HG03521 (cell line): Measurements from ENCODE around the gene RBBP8NL.

ENCODE experiments used
- ATAC-seq: cut with Tn5 transposase; IDR thresholded peaks from one replicate; pipeline ENCODE4 v1.9.1; 2021; ENCODE audit warnings: mild to moderate bottlenecking, moderate library complexity; ENCODE audit not compliant: unreplicated experiment

The RBBP8NL gene, protein sequence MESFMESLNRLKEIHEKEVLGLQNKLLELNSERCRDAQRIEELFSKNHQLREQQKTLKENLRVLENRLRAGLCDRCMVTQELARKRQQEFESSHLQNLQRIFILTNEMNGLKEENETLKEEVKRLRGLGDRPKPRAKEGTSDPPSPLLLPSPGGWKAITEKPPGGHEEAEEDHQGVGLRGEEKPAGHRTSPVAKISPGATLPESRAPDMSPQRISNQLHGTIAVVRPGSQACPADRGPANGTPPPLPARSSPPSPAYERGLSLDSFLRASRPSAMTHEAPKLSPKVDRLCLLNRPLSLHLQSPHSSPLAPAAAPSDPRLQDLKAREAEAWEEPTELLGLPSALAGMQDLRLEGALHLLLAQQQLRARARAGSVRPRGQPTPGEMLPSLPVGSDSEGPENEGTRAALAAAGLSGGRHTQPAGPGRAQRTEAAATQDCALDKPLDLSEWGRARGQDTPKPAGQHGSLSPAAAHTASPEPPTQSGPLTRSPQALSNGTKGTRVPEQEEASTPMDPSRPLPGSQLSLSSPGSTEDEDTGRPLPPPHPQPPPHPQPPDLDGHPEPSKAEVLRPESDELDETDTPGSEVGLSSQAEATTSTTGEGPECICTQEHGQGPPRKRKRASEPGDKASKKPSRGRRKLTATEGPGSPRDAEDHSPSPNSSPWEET

GRCh38 chr20:62427172-62428001 is at the start of gene RBBP8NL:
TSS of gene RBBP8NL (minus strand) at chr20:62427539. CDS start at chr20:62419647, 7,892 bp downstream.
- ATAC-seq: no peak

DNA sequence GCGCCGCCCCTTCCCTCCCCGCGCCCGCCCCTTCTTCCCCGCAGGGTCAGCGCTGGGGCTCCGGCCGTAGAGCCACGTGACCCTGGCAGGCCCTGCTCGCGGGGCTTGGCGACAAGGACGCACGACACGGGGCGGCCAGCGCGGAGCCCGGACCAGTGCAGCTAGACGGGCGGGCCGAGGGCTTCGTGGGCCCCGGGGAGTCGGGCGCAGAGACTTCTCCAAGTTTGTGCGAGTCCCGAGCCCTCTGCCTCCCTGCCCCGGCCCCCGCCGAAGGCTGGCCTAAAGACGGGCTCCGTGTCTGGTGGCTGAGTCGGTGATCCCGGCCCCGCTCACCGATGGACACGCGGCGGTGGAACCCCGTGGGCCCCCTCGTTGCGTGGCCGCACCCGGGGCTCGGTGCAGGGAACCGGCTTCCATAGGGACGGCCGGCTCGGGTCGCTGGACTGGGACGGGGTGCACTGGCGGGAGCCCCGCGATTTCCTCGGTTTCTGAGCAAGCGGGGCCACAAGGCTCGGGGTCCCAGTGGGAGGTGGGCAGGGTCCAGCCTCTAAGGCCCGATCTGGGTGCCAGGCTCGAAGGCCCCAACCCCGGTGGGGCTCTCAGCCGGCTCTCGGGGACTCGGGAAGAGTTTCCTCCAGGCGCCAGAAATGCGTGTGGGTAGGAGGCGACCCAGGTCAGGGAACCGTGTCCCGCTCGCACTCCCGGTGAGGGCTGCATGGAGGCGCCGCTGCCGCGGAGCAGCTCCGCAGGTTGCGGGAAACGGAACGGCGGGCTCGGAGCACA is 48.9 kb upstream of the RBBP8NL start:
- ATAC-seq: no peak

DNA sequence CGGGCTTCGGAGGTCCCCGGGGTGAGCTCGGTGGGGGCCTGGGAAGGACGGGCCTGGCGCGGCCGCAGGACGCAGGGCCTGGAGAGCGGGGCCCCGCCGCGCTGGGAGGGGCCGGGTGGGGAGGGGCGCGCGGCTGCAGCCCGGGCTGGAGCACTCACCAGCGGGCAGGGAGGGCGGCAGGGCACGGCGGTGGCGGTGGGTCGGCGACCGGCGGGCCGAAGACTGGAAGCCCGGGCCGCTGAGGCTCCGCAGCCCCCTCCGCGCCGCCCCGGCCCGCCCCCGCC is 48.4 kb upstream of the RBBP8NL start, which contains the start of gene GATA5:
GATA5 (minus strand) TSS at position 224 of the 284 bp plus-strand sequence. CDS start 474 bp downstream, outside the sequence.
- no peak for ATAC-seq

GRCh38 chr20:62475027-62475771 is 47.9 kb upstream of the RBBP8NL start:
- ATAC-seq: no peak

DNA sequence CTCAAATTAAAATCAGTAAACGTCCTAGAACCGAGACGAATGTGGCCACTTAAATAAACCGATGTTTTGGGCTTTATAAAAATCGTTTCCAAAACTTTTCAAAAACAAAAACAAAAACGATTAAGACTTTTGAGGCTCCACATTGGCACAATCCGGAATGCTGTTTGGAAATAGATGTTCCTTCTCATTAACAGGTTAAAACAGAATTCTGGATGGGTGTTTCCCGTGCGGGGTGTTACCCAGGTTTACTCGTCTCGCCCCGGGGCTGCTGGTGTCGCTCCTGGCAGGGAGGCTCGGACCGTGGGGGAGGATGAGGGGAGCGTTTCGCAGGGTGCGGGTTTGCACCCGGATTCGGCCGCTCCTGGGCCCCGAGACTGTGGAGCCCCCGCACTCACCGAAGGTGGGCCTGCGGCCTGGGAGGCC is 47.3 kb upstream of the RBBP8NL start:
- no peak for ATAC-seq

GRCh38 chr20:62473717-62474603 is 46.6 kb upstream of the RBBP8NL start:
- no peak for ATAC-seq

- ATAC-seq: no peak
Observed at GRCh38 chr20:62472941-62473585, 45.7 kb upstream of the RBBP8NL start.

DNA sequence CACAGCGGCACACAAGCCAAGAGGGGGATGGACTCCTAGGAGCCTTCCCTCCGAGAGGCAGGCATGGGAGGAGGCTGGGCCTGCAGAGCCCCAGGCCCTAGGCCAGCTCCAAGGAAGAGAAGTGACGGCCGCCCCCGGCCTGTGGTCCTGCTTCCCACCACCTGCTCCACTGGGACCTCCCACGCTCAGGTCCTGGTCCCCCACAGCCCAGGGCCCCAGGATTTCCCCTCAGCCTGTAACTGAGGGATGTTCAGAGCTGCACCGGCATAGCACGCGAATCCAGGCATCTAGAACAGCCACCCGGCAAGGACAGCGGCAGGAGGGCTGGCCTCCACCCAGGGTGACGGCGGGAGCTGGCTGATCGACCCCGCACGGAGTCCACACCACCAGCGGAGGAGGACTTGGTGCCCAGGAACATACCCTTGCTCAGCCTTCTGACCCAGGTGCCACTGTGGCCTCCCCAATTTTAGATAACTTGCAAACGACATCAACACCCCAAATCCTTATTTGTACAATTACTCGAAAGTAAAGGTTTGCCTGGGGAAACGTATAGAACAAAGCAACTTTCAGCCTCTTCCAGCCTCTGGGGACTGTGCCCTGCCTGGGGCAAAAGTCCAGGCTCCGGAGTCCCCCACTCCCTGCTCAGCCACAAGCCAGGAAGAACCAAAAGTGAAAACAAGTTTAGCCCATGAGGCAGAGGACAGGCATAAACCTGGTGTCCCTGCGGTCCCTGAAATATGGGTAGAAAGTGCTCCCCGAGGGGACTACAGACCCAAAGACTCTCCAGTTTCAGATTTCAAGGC is 45.0 kb upstream of the RBBP8NL start:
- ATAC-seq: no peak

DNA sequence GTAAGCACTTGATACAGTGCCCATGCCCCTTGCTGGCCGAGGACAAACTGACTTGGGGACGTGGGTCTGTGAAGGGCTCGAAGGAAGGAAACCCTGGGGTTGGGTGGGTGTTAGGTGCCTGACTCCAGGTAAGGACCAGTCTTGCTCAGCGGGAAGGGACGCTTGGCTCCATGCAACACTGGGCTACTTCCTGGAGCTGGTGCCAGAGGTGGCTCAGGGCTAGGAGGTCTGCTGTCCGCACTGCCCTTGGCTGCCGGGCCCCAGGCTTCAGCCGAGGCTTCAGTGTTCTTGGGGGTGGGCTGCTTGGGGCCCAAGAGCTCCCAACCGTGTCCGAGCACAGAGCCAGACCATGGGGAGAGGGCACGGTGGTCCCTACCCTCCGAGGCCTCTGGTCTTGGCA is 43.1 kb upstream of the RBBP8NL start:
- ATAC-seq: no peak

DNA sequence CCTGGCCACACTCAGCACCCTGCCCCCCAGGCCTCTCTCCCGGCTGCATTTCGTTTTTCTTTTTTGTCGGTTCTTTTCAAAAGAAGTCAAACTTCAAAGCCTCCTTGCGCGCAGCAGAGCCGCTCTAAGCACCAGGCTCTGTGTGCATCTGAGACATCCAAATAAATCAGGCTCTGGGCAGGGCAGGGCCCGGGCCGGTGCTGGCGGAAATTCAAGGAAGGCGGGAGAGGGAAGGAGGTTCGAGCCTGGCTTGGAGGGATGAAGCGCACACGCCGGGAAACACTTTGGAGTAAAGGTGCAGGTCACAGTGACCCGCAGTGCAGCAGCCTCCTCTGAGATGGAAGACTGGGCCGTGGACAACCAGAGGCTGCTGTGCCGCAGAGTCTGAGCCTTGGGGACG is 42.7 kb upstream of the RBBP8NL start:
- ATAC-seq: no peak

DNA sequence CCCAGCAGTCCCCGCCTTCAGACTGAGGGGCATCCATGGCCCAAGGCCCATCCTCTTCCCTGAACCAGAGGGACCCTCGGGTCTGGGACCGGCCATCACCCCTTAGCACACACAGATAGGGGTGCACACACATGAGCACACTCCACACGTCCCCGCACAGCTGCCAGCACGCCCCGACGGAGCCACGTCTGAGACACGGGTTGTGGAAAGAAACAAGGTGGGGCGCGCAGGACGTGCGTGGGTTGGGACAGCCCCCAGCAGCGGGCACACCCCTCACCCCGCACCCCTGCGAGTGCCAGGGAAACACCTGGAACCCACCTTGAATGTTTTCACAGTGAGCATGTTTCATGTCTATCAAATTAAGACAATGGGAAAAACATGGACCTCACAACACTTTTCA is 42.0 kb upstream of the RBBP8NL start:
- no peak for ATAC-seq

DNA sequence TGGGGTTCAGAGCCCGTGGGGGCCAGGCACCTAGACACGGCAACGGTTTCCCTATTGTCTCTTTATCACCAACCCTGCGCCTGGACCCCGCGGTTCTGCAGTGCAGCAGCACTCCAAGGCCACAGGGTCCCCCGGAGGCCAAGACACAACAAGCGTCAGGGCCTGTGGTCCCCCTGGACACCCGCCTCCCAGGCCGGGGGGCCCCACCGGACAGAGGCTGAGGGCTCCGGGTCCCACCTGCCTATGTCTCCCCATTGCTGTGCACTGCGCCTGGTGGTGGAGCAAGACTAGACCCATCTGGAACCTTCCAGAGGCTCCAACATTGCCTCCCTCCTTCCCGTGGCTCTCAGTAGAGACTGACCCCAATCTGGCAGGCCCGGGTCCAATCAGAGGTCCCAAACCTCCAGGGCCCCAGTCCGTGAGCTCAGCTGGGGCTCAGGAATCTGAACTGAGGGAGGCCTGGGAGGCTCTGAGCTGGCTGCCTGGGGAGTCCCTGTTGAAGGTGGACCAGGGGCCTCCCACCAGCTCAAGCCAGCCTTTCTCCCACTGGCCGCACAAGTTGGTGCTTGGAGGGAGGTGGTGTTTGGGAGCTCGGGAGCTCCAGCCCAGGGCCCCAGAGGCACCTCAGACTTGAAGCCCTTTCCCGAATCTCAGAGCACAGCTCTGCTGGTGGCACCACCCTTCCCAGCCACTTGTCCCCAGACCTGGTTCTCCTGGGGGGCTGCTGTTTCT is 39.6 kb upstream of the RBBP8NL start:
- no peak for ATAC-seq

- no peak for ATAC-seq
Observed at GRCh38 chr20:62466072-62466760, 38.9 kb upstream of the RBBP8NL start.

DNA sequence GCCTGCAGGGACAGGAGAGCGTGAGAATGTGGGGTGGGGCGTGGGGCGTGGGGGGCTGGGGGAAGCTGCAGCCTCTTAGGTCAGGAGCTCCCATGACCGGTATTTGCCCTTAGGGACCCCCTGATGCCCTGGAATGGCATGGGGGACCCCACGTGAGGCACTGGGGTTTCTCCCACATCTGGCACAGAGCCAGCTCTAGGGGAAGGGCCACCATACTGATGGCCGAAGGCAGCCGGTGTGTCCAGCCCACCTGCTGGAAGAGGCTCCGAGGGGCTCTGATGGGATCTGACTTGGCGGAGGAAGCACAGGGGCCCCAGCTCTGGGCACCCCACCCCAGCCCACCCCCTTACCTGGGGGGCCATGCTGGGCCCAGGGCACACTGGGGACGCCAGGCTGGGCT is 37.7 kb upstream of the RBBP8NL start:
- ATAC-seq: no peak

GRCh38 chr20:62464425-62464770 is 37.1 kb upstream of the RBBP8NL start:
- ATAC-seq: no peak

DNA sequence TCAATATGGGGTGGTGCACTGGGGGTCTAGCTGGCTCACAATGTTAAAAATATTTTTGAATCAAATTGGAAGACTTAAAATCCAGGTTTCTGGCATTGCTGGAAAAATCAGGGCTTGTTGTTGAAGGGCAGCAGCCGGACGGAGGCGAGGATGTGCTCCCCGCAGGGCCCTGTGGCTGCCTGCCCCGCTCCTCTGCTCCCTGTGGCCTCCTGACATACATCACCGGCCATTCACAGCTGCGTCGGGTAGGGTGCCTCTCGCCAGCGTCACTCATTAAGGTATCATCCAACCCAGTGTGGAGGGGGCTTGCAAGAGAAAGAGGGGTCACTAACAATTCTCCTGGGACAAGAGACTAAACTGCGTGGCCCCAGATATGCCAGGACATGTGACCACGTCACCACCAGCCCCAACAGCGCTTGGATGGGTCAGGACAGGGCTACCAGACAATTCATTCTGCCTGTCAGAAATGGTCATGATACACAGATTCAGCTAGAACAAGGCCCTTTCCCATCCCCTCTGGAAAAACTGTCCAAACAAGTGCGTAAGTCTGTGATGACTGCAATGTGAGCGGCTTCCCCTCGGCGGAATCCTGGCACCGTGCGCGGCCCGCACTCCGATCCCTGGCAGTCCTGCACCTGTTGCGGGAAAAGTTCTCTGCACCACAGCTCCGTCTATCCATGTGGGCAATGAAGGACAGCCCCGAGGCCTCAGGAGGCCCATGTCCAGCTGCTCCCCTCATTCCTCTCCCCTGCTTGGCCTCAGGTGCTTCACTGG is 36.5 kb upstream of the RBBP8NL start:
- no peak for ATAC-seq
